Calu3 (cell line): ENCODE results near the gene CSKMT. TPM values are rescaled to one million over a fixed set of nuclear protein-coding genes. Genes with fewer than 3 reads are reported as not detected.

Experiments
- BruUV-seq: library from RNA; stranded (reverse); fragments of 400-500 nt; replicated peaks from 2 replicates; lab custom pipeline; 2021; lab: Mats Ljungman, UMichigan
- CTCF ChIA-PET: fragments of 300-600 bp; sonication (Branson Sonifier 250); formaldehyde crosslinking; loops from one replicate; lab custom pipeline; 2022; ENCODE audit warnings: antibody characterized with exemption; lab: Charles Lee
- DNase-seq: peaks from one replicate; pipeline ENCODE4 v3.0.0; 2022
- H3K27ac Mint-ChIP-seq: one replicate; pipeline ENCODE4 v1.8.0; 2022; ENCODE audit warnings: mixed read lengths; ENCODE audit not compliant: unreplicated experiment
- H3K27me3 Mint-ChIP-seq: one replicate; pipeline ENCODE4 v1.8.0; 2022; ENCODE audit warnings: mixed read lengths; ENCODE audit not compliant: unreplicated experiment
- H3K36me3 Mint-ChIP-seq: one replicate; pipeline ENCODE4 v1.8.0; 2022; ENCODE audit warnings: mild to moderate bottlenecking, moderate library complexity, mixed read lengths; ENCODE audit not compliant: insufficient read depth, unreplicated experiment
- H3K4me1 Mint-ChIP-seq: one replicate; pipeline ENCODE4 v1.8.0; 2022; ENCODE audit warnings: mild to moderate bottlenecking, low read depth, mixed read lengths; ENCODE audit not compliant: unreplicated experiment
- H3K4me3 Mint-ChIP-seq: one replicate; pipeline ENCODE4 v1.8.0; 2022; ENCODE audit warnings: mild to moderate bottlenecking, low read depth, moderate library complexity, mixed read lengths; ENCODE audit not compliant: unreplicated experiment
- H3K9me3 Mint-ChIP-seq: one replicate; pipeline ENCODE4 v1.8.0; 2022; ENCODE audit warnings: low read depth, mixed read lengths; ENCODE audit not compliant: unreplicated experiment
- CTCF ChIP-seq: fragments of 200-600 bp; IDR thresholded peaks from one replicate; pipeline ENCODE4 v1.8.0; 2022; ENCODE audit warnings: antibody characterized with exemption; ENCODE audit not compliant: unreplicated experiment
- intact Hi-C: fragments of 100-400 bp; cut with micrococcal nuclease; formaldehyde crosslinking; loops from one replicate; pipeline ENCODE4 v1.10.0; 2022; ENCODE audit not compliant: unreplicated experiment
- total RNA-seq: library from RNA; stranded (reverse); gene quantifications from 2 replicates; pipeline ENCODE4 v1.2.3, GENCODE V29; 2022

Gene CSKMT
- total RNA-seq, 1 experiment from 2014 or later = 17.7 TPM

- Mint-ChIP-seq H3K4me3 (peak overlapping the region; percentile 91), H3K36me3 (peaks cover 73% of the 10 kb centered on the region), H3K9me3 (no peaks in the 10 kb centered on the region), H3K4me1 (peaks cover 9% of the 10 kb centered on the region), H3K27me3 (no peaks in the 10 kb centered on the region), H3K27ac (peak overlapping the region; percentile 99)
- intact Hi-C loops = no loop called here
- CTCF ChIA-PET = interaction anchor here (0.6 to 2.0 kb wide), 8 partner anchors 9 to 554 kb away, joined by 3 to 6 read pairs (median 3); partner anchors contain the start of genes EEF1G, INTS5, MTA2 and TUT1
- no peak for TF ChIP-seq CTCF
- DNase-seq = peak; percentile 30
- BruUV-seq = no TSS peak
These were observed 617 bp downstream of the CSKMT start for GRCh38 chr11:62665599-62666258.

DNA sequence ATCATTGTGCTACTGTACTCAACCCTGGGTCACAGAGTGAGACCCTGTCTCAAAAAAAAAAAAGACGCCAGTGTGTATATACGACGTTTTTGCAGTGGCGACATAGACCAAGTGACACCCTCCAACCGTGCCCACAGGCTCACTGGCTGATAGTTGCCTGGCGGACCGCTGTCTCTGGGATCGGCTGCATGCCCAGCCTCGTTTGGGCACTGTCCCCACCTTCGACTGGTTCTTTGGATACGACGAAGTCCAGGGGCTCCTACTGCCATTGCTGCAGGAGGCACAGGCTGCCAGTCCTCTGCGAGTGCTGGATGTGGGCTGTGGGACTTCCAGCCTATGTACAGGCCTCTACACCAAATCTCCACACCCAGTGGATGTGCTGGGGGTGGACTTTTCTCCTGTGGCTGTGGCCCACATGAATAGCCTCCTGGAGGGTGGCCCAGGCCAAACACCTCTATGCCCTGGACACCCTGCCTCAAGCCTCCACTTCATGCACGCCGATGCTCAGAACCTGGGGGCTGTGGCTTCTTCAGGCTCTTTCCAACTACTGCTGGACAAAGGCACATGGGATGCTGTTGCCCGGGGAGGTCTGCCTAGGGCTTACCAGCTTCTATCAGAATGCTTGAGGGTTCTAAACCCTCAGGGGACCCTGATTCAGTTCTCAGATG lies 1.3 kb downstream of the CSKMT start:
- peaks cover 79% of the 10 kb centered on the region for H3K36me3 Mint-ChIP-seq
- BruUV-seq = no TSS peak
- no peak for TF ChIP-seq CTCF
- DNase-seq = no peak
- H3K27me3 Mint-ChIP-seq = no peaks in the 10 kb centered on the region
- H3K4me3 Mint-ChIP-seq = peak overlapping the region; percentile 91
- no peaks in the 10 kb centered on the region for H3K9me3 Mint-ChIP-seq
- peak overlapping the region; percentile 66 for H3K27ac Mint-ChIP-seq
- CTCF ChIA-PET = interaction anchor here (0.6 kb wide), 1 partner anchor 82 kb away, joined by 7 read pairs; no protein-coding TSS in a partner anchor
- peaks cover 9% of the 10 kb centered on the region for H3K4me1 Mint-ChIP-seq
- intact Hi-C loops = no loop called here

- Mint-ChIP-seq H3K27ac (no peak overlapping the region), H3K36me3 (peaks cover 90% of the 10 kb centered on the region), H3K9me3 (no peaks in the 10 kb centered on the region), H3K4me3 (no peak overlapping the region), H3K27me3 (no peaks in the 10 kb centered on the region), H3K4me1 (peaks cover 9% of the 10 kb centered on the region)
- no peak for TF ChIP-seq CTCF
- DNase-seq = no peak
- intact Hi-C loops = no loop called here
- no TSS peak for BruUV-seq
- CTCF ChIA-PET = interaction anchor here (0.5 to 0.6 kb wide), 3 partner anchors 37 to 162 kb away, joined by 3 to 5 read pairs (median 3); no protein-coding TSS in a partner anchor
These were observed 2.3 kb downstream of the CSKMT start for GRCh38 chr11:62667460-62667859.

GRCh38 chr11:62669420-62670161 lies 4.5 kb downstream of the CSKMT start:
- BruUV-seq = no TSS peak
- no peak for DNase-seq
- CTCF ChIA-PET = interaction anchor here (0.7 kb wide), 1 partner anchor 58 kb away, joined by 4 read pairs; the partner anchor contains the start of gene HNRNPUL2
- Mint-ChIP-seq H3K27me3 (no peaks in the 10 kb centered on the region), H3K36me3 (peaks cover 90% of the 10 kb centered on the region), H3K4me1 (peaks cover 9% of the 10 kb centered on the region), H3K4me3 (no peak overlapping the region), H3K9me3 (no peaks in the 10 kb centered on the region), H3K27ac (no peak overlapping the region)
- intact Hi-C loops = no loop called here
- no peak for TF ChIP-seq CTCF
